AG10803 (cell line): ENCODE results near the gene FAM13A.

ENCODE experiments used
- DNase-seq: peaks from one replicate; pipeline ENCODE4 v3.0.0; 2010; ENCODE audit warnings: low read depth
- H3K4me3 ChIP-seq: 2 replicates; pipeline ENCODE4 v1.5.1; 2011; ENCODE audit warnings: mild to moderate bottlenecking, low read length, control low read depth
- TF ChIP-seq, protein P1 (sequence below): conservative IDR thresholded peaks from 2 replicates; pipeline ENCODE4 v1.5.1; 2011; ENCODE audit warnings: mild to moderate bottlenecking, low read length, control low read depth, inconsistent platforms

Gene FAM13A

DNA sequence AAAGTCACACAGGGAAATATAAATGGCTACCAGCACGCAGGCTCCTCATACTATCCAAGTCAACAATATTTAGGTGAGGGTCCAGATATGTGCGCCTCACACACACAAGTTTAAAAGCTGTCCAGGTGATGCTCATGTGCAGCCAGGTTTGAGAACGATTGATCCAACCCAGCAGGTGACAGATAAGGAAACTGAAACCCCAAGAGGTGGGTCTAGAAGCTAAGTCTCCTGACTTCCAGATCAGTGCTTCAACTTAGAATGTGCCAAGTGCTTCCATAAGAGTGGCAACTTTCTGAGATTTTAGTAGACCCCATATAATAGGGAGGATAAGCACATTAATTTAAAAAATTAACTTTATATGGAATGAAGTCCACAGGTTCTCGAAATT lies 304.9 kb downstream of the FAM13A start:
- no peak overlapping the region for H3K4me3 ChIP-seq
- DNase-seq = no peak
- TF ChIP-seq, protein P1, sequence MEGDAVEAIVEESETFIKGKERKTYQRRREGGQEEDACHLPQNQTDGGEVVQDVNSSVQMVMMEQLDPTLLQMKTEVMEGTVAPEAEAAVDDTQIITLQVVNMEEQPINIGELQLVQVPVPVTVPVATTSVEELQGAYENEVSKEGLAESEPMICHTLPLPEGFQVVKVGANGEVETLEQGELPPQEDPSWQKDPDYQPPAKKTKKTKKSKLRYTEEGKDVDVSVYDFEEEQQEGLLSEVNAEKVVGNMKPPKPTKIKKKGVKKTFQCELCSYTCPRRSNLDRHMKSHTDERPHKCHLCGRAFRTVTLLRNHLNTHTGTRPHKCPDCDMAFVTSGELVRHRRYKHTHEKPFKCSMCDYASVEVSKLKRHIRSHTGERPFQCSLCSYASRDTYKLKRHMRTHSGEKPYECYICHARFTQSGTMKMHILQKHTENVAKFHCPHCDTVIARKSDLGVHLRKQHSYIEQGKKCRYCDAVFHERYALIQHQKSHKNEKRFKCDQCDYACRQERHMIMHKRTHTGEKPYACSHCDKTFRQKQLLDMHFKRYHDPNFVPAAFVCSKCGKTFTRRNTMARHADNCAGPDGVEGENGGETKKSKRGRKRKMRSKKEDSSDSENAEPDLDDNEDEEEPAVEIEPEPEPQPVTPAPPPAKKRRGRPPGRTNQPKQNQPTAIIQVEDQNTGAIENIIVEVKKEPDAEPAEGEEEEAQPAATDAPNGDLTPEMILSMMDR = no peak

DNA sequence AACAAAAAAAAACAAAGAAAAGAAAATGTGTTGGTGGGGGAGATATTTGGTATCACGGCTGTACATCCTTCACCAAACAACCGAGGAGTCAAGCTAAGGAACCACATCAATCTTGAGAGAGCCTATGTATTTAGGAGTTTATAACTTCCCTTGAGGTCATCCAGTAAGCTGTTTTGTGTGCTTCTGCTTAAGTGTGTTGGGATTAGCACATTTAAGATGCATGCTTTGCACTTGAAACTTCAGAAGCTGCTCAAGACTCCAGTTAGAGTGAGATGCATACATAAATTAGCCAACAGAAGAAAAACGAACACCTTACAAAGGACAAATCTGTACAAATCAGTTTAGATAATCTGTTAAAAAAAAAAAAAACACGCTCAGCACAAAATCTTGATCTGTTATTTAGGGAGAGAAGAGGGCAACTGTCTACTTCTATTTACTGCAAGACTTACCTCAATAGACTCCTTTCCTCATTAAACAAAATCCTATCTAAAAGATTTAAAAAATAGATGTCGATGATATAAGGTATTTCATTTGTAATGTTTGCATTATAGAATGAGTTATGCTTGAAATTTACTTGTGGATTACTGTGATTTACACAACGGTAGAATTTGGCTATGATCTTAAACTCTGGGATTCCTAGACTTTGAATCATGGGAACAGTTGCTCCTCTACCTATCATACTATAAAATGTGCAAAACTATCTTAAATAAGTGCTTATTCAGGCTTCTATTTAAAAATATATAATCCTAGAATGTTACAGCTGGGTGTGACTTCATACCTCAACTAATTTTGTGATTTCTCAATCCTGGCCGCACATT lies 305.5 kb downstream of the FAM13A start:
- TF ChIP-seq, protein P1 = no peak
- DNase-seq = no peak
- H3K4me3 ChIP-seq = no peak overlapping the region

GRCh38 chr4:88750369-88750768 lies 306.6 kb downstream of the FAM13A start:
- no peak overlapping the region for H3K4me3 ChIP-seq
- TF ChIP-seq, protein P1 = no peak

DNA sequence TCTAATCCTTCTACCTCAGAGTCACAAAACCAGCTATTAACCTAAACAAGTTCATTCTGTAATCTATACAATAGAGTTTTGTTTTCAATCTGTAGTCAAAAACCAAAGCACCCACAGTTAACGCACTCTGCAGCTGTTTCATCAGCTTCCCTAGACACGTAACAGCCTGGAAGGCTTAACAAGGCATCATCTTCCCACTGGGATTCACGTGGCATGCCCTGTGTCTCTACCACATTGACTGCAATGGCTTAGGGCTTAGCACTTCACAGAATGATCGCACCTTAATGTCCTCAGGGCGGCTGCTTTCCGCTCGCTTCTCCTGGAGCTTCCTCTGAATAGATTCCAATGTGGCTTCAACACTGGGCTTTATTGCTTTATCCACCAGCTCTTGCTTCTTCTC lies 309.6 kb downstream of the FAM13A start:
- H3K4me3 ChIP-seq = no peak overlapping the region
- TF ChIP-seq, protein P1 = no peak
- no peak for DNase-seq

More at GRCh38 chr4:88750369-88750768, 306.6 kb downstream of the FAM13A start:
- DNase-seq = no peak

DNA sequence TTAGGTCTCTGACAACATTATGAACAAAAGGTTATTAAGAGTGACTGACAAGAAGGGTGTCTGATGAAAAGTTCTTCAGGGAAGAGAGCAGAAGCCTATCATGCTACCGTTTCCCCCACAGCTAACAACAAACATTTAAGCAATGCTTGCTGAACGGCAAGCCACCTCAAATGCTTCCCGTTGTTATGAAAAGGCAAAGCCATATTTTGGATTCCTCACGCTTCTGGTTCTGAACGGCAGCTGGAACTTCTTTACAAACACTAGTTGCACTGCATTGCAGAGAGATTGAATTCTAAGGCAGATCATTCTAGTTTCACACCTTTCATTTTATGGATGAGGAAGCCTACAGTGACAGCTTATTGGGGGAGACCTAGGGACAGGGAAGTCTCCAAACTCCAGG lies 310.8 kb downstream of the FAM13A start:
- H3K4me3 ChIP-seq = no peak overlapping the region
- TF ChIP-seq, protein P1 = no peak
- DNase-seq = peak; percentile 56

GRCh38 chr4:88745581-88746163 lies 311.3 kb downstream of the FAM13A start:
- TF ChIP-seq, protein P1 = no peak
- H3K4me3 ChIP-seq = no peak overlapping the region
- no peak for DNase-seq

DNA sequence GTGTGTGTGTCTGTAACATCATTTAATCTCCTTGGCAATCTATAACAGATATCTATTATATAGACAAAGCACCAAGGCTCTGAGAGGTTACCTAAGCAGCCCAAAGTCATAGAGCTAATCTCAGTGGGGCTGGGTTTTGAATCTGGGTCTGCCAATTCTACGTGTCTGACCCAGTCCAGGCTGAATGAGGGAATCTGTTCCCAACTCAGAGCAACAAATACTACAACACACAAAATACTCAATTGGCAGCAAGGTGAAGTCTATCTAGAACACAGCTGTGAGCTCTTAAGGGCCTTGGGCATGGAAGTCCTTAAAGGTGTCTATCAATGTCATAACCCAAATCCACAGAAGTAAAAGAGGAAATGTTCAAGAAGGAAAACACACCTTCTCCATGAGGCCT lies 311.8 kb downstream of the FAM13A start:
- TF ChIP-seq, protein P1 = no peak
- DNase-seq = no peak
- no peak overlapping the region for H3K4me3 ChIP-seq
